ENCODE measurements around the gene ACLY. TPM values are rescaled to one million over a fixed set of nuclear protein-coding genes. Genes with fewer than 3 reads are reported as not detected.

Gene ACLY
- total RNA-seq, 2 donors from 2014 or later, result 76.3 to 81.5 TPM

DNA sequence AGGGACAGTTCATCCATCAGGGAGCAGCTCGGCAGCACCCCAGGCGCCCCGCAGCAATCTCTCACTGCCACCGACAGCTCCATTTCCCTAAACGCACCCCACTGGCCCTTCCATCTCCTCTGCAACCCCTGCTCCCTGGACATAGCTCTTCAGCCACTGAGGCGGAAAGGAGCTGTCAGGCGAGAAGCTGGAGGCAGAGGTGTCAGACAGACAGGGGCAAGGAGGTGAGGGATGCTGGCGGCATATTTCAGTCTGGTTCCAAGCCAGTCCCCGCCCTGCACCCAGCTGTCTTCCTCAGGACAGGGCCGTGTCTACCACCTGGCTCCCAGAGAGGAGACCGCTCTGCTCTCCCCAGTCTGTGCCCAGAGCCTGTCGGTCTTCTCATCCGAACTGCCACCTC is 9.7 kb downstream of the ACLY start:
- peaks cover 74% of the 10 kb centered on the region for H3K36me3 ChIP-seq
- ATAC-seq (ENCODE audit: insufficient number of reproducible peaks, low FRiP score, low read depth) (no peak), DNase-seq (ENCODE audit: low spot score) (no peak)
- no peaks in the 10 kb centered on the region for H3K4me1 ChIP-seq (ENCODE audit: control insufficient read depth in 1 of 2, low read depth in 2 of 2)
- no peaks in the 10 kb centered on the region for H3K27me3 ChIP-seq (replicated peaks; ENCODE audit: insufficient read depth)
- H3K27ac ChIP-seq, result no peak overlapping the region
- TF ChIP-seq CTCF (IDR thresholded peaks at IDR 0.05), result no peak
- H3K4me3 ChIP-seq, result no peak overlapping the region
- H3K9me3 ChIP-seq, result no peaks in the 10 kb centered on the region

DNA sequence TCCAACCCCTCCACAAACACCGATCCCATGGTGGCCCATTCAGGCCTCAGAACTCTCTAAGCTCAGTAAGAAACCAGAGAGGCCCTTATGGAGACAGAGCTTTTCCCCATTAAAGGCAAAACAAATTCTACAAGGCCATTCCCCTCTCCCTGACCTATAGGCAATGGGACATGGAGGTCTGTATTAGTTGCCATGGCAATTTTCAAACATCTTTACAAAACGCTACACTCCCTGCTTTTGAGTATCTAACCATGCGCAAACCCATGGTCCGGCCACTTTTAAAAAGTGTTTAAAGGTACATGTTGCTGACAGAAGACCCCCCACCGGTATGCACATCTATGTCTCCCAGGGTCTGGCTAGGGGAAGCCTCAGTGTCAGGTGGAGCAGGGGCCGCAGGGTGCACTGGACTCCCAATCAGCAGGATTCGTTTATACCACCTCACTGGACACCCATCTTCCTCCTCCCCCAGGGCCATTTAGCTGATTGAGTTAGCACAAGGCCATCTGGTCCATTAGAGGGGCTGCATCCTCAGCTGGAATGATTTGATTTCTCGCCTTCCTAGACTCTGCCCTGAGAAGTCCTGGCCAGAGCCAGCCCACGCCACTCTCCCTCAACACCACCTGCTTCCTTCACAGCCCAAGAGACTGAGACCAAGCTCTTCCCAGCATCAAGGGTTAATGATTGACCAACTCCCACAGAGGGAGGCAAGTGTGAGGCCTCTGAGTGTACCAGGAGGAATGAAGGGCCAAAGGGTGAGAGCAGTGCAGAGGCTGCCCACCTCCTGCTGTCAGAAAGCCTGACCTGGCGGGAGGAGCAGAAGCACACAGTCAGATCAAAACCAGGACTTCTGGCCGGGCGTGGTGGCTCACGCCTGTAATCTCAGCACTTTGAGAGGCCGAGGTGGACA is 10.9 kb downstream of the ACLY start:
- peaks cover 76% of the 10 kb centered on the region for H3K36me3 ChIP-seq

DNA sequence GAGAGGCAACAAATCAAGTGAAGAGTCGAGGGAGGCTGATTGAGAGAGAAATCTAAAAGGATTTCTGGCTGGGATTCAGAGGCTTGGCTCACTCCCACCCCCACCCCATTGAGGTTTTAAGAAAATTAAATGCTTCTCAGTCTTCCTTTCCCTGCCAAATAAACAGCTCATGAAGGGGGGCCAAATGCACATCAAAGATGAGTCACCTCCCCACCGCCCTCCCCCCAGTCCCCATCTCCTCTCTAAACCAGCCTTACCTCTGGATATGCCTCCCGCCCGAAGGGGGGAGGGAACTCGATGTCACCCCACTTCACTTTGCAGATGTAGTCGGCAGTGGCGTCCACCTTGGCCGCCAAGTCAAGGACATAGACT is 11.6 kb downstream of the ACLY start:
- Histone ChIP-seq H3K36me3 (peaks cover 79% of the 10 kb centered on the region), H3K4me3 (no peak overlapping the region), H3K27ac (no peak overlapping the region), H3K27me3 (replicated peaks; ENCODE audit: insufficient read depth) (no peaks in the 10 kb centered on the region), H3K9me3 (no peaks in the 10 kb centered on the region), H3K4me1 (ENCODE audit: control insufficient read depth in 1 of 2, low read depth in 2 of 2) (no peaks in the 10 kb centered on the region)
- DNase-seq (ENCODE audit: low spot score), result no peak
- no peak for TF ChIP-seq CTCF (IDR thresholded peaks at IDR 0.05)
- ATAC-seq (ENCODE audit: insufficient number of reproducible peaks, low FRiP score, low read depth), result no peak

More for the DNA sequence above, 10.9 kb downstream of the ACLY start:
- ATAC-seq (ENCODE audit: insufficient number of reproducible peaks, low FRiP score, low read depth) (no peak), DNase-seq (ENCODE audit: low spot score) (no peak)
- Histone ChIP-seq H3K27ac (no peak overlapping the region), H3K4me1 (ENCODE audit: control insufficient read depth in 1 of 2, low read depth in 2 of 2) (no peaks in the 10 kb centered on the region), H3K4me3 (no peak overlapping the region), H3K27me3 (replicated peaks; ENCODE audit: insufficient read depth) (no peaks in the 10 kb centered on the region), H3K9me3 (no peaks in the 10 kb centered on the region)
- no peak for TF ChIP-seq CTCF (IDR thresholded peaks at IDR 0.05)

- Histone ChIP-seq H3K36me3 (peaks cover 78% of the 10 kb centered on the region), H3K27ac (no peak overlapping the region), H3K9me3 (no peaks in the 10 kb centered on the region), H3K27me3 (replicated peaks; ENCODE audit: insufficient read depth) (no peaks in the 10 kb centered on the region), H3K4me3 (no peak overlapping the region), H3K4me1 (ENCODE audit: control insufficient read depth in 1 of 2, low read depth in 2 of 2) (no peaks in the 10 kb centered on the region)
- no peak for TF ChIP-seq CTCF (IDR thresholded peaks at IDR 0.05)
- DNase-seq (ENCODE audit: low spot score) (no peak), ATAC-seq (ENCODE audit: insufficient number of reproducible peaks, low FRiP score, low read depth) (no peak)
Measured at GRCh38 chr17:41906465-41907184, 12.1 kb downstream of the ACLY start.

GRCh38 chr17:41905172-41905571 is 13.6 kb downstream of the ACLY start:
- no peak overlapping the region for H3K27ac ChIP-seq
- no peak for ATAC-seq (ENCODE audit: insufficient number of reproducible peaks, low FRiP score, low read depth)
- no peak for DNase-seq (ENCODE audit: low spot score)
- H3K27me3 ChIP-seq (replicated peaks; ENCODE audit: insufficient read depth), result no peaks in the 10 kb centered on the region
- no peaks in the 10 kb centered on the region for H3K4me1 ChIP-seq (ENCODE audit: control insufficient read depth in 1 of 2, low read depth in 2 of 2)
- no peaks in the 10 kb centered on the region for H3K9me3 ChIP-seq
- TF ChIP-seq CTCF (IDR thresholded peaks at IDR 0.05), result no peak
- H3K36me3 ChIP-seq, result peaks cover 69% of the 10 kb centered on the region
- no peak overlapping the region for H3K4me3 ChIP-seq

Measured in thoracic aorta (tissue), 2 donors.